GM19455 (cell line): ENCODE measurements around the gene PPP4R3C.
"Not testable (repeated sequence)": the region's sequence is repeated elsewhere in the genome, so short reads cannot be mapped to it uniquely, and the experiment has no call there.

Experiments
- ATAC-seq: cut with Tn5 transposase; IDR thresholded peaks from one replicate; pipeline ENCODE4 v1.9.1; 2021; ENCODE audit not compliant: unreplicated experiment

PPP4R3C gene

GRCh38 chrX:27463187-27463586 is at the start of gene PPP4R3C:
Gene PPP4R3C, minus strand, starts transcription at chrX:27463341. Its CDS starts 45 bp downstream, at chrX:27463296.
- ATAC-seq: no peak

- ATAC-seq: no peak
Observed at GRCh38 chrX:27491397-27491796, 28.3 kb upstream of the PPP4R3C start.

DNA sequence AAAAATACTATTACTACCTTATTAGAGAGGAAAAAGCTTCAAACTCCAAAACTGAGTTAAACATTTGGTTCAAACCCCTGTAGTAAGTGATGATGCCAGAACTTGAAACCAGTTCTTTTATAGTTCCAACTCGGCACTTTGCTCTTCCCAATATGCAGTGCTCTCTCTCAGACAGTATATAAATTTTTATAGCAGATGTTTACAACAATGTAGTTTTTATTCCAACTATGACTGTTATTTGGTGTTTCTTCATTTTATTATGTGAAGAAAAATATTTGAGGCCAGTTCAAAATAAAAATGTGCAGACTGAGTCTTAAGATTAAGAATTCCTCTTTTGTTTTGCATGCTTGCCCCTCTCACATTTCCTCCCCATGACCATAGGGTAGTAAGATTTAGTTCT is 2.9 kb upstream of the PPP4R3C start:
- ATAC-seq: no peak

GRCh38 chrX:27465036-27465435 is 1.9 kb upstream of the PPP4R3C start:
- no peak for ATAC-seq

GRCh38 chrX:27459129-27459528 is 4.0 kb downstream of the PPP4R3C start:
- ATAC-seq: not testable (repeated sequence)

- ATAC-seq: not testable (repeated sequence)
Observed at GRCh38 chrX:27458544-27458943, 4.6 kb downstream of the PPP4R3C start.

DNA sequence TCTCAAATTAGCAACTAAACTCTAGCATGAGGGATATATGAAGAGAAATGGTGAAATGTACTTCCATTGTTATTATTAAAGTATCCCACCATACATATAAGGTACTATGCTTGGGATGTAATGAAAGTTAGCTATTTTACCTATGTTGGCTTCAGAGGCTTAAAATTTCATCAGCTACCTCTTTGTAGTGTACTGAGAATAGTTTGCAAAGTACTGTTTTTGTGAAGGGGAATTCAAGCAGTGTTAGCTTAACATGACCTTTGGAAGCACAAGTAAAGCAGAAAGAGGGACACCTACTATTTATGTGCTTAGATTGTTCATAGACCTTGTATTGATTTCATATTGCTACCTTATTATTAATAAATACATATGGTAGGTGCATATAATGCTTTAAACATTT is 11.8 kb downstream of the PPP4R3C start:
- no peak for ATAC-seq

- ATAC-seq: no peak
Observed at GRCh38 chrX:27446423-27446822, 16.7 kb downstream of the PPP4R3C start.

DNA sequence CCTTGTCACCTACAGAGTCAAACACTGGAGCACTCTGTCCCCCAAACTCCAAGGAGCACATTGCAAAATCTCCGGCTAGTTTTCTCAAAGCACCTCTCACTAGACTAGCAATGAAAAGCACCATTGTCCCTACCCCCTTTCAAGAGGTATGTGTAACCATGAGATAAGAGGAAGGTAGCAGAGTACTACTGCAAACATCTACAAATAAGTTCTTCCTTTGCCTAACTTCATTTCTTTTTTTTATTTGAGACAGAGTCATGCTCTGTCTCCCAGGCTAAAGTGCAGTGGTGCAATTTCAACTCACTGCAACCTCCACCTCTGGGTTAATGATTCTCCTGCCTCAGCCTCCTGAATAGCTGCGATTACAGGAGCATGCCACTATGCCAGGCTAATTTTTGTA is 17.7 kb downstream of the PPP4R3C start:
- ATAC-seq: no peak

DNA sequence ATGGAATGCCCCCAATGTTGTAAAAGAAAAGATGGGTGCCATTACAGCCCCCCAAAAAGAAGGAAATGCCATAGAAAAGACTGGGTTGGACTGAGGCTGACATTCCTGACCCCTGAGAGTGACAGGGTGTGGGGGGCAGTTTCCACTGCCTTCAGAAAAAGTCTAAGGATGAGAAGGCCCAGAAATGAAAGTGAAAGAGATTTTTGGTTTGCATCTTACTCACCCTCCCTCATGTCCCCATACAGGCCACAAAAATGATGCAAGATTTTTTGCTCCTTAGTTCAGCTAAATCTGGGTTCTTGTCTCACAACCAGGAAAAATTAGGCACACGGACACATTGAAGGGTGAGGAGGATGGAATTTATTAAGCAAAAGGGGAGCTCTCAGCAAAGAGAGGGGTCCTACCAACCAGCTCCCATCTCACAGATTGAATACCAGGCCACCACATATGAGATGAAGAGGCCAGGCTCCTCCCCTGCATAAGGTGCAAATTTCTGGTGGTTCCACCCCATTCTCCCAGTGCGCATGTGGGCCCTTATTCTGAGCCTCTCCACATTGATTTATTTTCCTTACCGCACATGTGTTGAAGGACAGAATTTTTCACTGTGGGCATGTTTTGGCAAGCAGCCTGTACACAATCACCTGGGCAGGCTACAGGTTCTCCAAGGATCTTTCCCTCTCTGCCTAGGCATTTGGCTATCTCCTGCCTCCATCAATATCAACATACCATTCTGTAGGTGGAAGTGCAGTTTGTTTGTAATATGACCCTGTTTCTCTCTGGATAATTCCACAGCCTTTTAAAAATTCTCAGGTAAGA is 18.8 kb downstream of the PPP4R3C start:
- no peak for ATAC-seq

DNA sequence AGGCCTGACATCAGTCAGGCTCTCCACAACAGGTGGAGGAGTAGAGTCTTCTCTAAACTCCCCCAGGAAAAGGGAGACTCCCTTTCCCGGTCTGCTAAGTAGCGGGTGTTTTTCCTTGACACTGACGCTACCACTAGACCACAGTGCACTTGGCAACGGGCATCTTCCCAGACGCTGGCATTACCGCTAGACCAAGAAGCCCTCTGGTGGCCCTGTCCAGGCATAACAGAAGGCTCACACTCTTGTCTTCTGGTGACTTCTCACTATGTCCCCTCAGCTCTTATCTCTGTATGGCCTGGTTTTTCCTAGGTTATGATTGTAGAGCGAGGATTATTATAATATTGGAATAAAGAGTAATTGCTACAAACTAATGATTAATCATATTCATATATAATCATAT is 20.7 kb downstream of the PPP4R3C start:
- ATAC-seq: not testable (repeated sequence)

- ATAC-seq: no peak
Observed at GRCh38 chrX:27439771-27440170, 23.4 kb downstream of the PPP4R3C start.

DNA sequence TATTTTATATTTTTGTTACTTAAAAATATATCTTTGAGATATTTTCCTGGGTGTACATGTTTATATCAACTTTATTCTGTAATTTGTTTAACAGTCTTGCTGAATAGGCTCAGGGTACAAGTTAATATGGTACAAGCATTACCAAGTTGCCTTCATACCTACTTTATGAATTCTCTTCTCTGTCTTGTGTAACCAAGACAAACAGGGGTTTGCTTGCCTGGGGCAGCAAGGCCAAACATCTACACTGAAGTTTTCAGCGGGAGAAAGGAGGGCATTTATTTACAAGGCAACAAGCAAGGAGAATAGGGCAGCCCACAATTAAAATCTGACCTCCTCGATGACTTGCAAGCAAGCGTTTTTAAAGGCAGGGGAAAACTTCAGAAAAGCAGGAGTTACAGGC is 24.2 kb downstream of the PPP4R3C start:
- ATAC-seq: no peak

DNA sequence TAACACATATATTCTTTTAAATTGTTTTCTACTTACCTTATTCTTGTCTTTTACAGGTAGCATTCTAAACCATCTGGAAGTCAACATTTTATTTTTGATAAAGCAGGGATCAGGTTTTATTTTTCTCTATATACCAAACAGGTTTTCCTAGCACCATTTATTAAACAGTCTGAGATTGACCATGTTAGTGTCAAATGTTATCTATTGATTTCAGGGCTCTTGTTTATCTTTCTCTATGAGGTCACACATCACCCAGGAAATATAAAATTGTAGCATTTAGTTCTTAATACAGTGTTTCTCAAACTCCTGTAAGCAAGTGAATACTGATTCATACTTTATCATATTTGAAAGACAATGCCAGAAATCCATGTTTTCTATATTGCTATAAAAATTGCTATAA is 28.1 kb downstream of the PPP4R3C start:
- ATAC-seq: no peak
